ENCODE data around the gene LSM3. TPM values are rescaled to one million over a fixed set of nuclear protein-coding genes. Genes with fewer than 3 reads are reported as not detected.

LSM3 gene
- total and polyA plus RNA-seq, 9 of the 15 experiments (the other 6 are each of a cell fraction or from before 2014, with no cell fraction given), result 33.8 to 203 (median 61.2) TPM

DNA sequence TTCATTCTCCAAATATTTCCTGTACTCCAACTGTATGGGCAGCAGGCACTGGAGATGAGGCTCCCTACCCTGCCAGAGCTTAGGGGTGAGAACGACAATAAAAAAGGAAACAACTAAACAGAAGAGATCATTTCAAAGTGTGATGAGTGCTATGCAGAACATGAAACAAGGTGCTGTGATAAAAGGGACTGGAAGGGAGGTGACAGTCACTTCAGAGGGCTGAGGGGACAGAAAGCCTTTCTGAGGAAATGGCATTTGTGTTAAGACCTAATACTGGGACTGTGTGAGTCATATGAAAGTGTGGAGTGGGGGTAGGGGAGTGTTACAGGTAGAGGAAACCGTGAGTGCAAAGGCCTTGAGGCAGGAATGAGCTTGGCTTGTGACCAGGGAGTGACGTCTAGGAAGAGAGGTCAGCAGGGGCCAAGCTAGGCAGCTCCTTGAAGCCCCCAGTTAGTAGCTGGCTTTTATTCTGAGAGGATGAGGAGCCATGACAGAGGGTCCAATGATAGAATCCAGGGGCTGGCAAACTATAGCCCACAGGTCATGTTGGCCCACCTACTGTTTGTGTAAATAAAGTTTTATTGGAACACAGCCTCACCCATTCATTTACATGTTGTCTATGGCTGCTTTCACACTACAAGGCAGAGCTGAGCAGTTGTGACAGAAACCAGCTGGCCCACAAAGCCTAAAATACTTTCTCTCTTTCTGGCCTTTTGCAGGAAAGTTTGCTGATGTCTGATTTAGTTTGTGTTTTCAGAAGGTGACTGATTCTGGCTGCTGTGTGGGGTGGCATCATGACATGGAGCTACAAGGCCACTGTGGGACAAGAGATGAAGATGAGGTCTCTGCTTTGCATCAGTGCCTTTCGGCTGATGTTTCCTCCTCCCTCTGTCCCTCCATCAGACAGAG is 56.6 kb downstream of the LSM3 start (continued):
- TF ChIP-seq, protein P1, sequence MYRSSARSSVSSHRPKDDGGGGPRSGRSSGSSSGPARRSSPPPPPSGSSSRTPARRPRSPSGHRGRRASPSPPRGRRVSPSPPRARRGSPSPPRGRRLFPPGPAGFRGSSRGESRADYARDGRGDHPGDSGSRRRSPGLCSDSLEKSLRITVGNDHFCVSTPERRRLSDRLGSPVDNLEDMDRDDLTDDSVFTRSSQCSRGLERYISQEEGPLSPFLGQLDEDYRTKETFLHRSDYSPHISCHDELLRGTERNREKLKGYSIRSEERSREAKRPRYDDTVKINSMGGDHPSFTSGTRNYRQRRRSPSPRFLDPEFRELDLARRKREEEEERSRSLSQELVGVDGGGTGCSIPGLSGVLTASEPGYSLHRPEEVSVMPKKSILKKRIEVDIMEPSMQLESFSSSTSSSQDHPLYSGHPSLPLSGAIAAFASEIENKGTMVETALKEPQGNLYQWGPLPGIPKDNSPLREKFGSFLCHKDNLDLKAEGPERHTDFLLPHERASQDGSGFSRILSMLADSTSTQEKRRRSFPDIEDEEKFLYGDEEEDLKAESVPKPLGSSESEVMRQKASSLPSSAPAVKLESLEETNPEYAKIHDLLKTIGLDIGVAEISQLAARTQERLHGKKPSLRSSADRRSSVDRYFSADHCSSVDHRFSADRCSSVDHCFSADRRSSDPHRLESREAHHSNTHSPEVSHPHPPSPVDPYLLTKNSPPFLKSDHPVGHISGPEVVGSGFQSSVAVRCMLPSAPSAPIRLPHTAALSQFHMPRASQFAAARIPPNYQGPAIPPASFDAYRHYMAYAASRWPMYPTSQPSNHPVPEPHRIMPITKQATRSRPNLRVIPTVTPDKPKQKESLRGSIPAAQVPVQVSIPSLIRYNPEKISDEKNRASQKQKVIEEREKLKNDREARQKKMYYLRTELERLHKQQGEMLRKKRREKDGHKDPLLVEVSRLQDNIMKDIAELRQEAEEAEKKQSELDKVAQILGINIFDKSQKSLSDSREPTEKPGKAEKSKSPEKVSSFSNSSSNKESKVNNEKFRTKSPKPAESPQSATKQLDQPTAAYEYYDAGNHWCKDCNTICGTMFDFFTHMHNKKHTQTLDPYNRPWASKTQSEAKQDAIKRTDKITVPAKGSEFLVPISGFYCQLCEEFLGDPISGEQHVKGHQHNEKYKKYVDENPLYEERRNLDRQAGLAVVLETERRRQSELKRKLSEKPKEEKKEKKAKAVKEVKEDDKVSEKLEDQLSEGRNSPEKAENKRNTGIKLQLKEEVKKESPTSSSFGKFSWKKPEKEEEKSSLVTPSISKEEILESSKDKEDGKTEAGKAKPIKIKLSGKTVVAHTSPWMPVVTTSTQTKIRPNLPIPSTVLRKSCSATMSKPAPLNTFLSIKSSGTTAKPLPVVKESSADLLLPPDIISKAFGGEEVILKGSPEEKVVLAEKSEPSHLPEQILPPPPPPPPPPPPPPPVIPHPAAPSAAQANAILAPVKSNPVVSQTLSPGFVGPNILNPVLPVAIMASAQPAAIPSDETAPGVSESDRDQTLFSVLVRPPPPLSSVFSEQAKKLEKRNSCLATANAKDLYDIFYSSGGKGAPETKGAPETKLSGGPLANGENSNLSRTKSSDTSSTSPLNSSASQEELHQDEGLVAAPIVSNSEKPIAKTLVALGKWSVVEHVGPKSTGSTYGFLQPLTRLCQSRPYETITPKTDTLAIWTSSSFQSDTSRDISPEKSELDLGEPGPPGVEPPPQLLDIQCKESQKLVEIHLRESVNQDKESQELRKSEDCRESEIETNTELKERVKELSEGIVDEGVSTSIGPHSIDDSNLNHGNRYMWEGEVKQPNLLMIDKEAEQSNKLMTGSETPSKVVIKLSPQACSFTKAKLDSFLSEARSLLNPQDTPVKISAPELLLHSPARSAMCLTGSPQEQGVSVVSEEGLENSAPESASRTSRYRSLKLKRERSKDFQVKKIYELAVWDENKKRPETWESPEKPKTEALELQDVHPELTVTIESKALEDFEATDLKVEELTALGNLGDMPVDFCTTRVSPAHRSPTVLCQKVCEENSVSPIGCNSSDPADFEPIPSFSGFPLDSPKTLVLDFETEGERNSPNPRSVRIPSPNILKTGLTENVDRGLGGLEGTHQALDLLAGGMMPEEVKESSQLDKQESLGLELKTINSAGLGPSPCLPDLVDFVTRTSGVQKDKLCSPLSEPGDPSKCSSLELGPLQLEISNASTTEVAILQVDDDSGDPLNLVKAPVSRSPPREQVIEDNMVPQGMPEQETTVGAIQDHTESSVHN (IDR thresholded peaks at IDR 0.05; ENCODE audit: borderline replicate concordance in 1 of 2, low read depth in 1 of 2), result no peak
- peak; percentile 33; the same call in 1 of the 2 replicates for TF ChIP-seq GABPB1 (CRISPR knock-in tag; IDR thresholded peaks at IDR 0.05)
- TF ChIP-seq ZNF239 (CRISPR knock-in tag; IDR thresholded peaks at IDR 0.05), result no peak
- no peak for TF ChIP-seq CCNT2 (IDR thresholded peaks at IDR 0.05; ENCODE audit: borderline replicate concordance, extremely low read depth, insufficient read length, low read depth, low read length)
- TF ChIP-seq, protein P2, sequence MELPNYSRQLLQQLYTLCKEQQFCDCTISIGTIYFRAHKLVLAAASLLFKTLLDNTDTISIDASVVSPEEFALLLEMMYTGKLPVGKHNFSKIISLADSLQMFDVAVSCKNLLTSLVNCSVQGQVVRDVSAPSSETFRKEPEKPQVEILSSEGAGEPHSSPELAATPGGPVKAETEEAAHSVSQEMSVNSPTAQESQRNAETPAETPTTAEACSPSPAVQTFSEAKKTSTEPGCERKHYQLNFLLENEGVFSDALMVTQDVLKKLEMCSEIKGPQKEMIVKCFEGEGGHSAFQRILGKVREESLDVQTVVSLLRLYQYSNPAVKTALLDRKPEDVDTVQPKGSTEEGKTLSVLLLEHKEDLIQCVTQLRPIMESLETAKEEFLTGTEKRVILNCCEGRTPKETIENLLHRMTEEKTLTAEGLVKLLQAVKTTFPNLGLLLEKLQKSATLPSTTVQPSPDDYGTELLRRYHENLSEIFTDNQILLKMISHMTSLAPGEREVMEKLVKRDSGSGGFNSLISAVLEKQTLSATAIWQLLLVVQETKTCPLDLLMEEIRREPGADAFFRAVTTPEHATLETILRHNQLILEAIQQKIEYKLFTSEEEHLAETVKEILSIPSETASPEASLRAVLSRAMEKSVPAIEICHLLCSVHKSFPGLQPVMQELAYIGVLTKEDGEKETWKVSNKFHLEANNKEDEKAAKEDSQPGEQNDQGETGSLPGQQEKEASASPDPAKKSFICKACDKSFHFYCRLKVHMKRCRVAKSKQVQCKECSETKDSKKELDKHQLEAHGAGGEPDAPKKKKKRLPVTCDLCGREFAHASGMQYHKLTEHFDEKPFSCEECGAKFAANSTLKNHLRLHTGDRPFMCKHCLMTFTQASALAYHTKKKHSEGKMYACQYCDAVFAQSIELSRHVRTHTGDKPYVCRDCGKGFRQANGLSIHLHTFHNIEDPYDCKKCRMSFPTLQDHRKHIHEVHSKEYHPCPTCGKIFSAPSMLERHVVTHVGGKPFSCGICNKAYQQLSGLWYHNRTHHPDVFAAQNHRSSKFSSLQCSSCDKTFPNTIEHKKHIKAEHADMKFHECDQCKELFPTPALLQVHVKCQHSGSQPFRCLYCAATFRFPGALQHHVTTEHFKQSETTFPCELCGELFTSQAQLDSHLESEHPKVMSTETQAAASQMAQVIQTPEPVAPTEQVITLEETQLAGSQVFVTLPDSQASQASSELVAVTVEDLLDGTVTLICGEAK (IDR thresholded peaks at IDR 0.05), result peak; percentile 98
- TF ChIP-seq, protein P2 (CRISPR knock-in tag; IDR thresholded peaks at IDR 0.05), result peak; percentile 99
- TF ChIP-seq ADNP (tag; IDR thresholded peaks at IDR 0.05), result no peak

Measured in K562 (cell line).